Vagina (tissue), 2 donors: Measurements from ENCODE around the gene PDE1C. TPM values are rescaled to one million over a fixed set of nuclear protein-coding genes. Genes with fewer than 3 reads are reported as not detected.

Source experiments
- DNase-seq, 2 donors: peaks; one replicate each; pipeline ENCODE4 v3.0.0-alpha.2; 2017; ENCODE audit errors: extremely low spot score in 2 of 2
- H3K27ac ChIP-seq: fragments of 200-600 bp; sonication (generic); one replicate; pipeline ENCODE4 v1.5.1; 2019
- H3K27me3 ChIP-seq: fragments of 200-600 bp; sonication (generic); one replicate; pipeline ENCODE4 v1.5.1; 2019
- H3K36me3 ChIP-seq, 2 donors: fragments of 200-600 bp; sonication (generic); one replicate each; pipeline ENCODE4 v1.5.1; 2017 to 2019
- H3K4me1 ChIP-seq: fragments of 200-600 bp; sonication (generic); one replicate; pipeline ENCODE4 v1.5.1; 2019
- H3K4me3 ChIP-seq, 2 donors: fragments of 200-600 bp; sonication (generic); 1 replicate in 1 of 2; 2 replicates in 1 of 2; pipeline ENCODE4 v1.5.1; 2016 to 2019
- H3K9me3 ChIP-seq: fragments of 200-600 bp; sonication (generic); one replicate; pipeline ENCODE4 v1.5.1; 2019
- CTCF ChIP-seq, 3 experiments: fragments of 450-650 bp in 2 of 3; fragments of 200-600 bp in 1 of 3; sonication (generic) in 1 of 3; IDR thresholded peaks; one replicate each; pipeline ENCODE4 v1.5.1; 2017 to 2019; ENCODE audit warnings: antibody characterized with exemption in 3 of 3, mild to moderate bottlenecking in 2 of 3, moderate library complexity in 2 of 3
- POLR2A ChIP-seq, 2 donors: fragments of 450-650 bp; IDR thresholded peaks; one replicate each; pipeline ENCODE4 v1.6.1; 2017; ENCODE audit warnings: antibody characterized with exemption in 2 of 2, mild to moderate bottlenecking in 2 of 2, moderate library complexity in 2 of 2
- POLR2AphosphoS5 ChIP-seq, 2 donors: sonication (generic); formaldehyde crosslinking; IDR thresholded peaks; one replicate each; pipeline ENCODE4 v1.9.0; 2017; ENCODE audit warnings: antibody characterized with exemption in 2 of 2, mild to moderate bottlenecking in 2 of 2, low read depth in 1 of 2; ENCODE audit not compliant: insufficient read depth in 1 of 2
- intact Hi-C: fragments of 100-400 bp; cut with DNase I; formaldehyde crosslinking; loops from one replicate; pipeline ENCODE4 v1.15.1; 2023
- total RNA-seq: library from RNA; depleted of rRNA; stranded (reverse); fragments of >200 nt; gene quantifications from one replicate; pipeline ENCODE4 v1.2.3, GENCODE V29; 2016

The PDE1C gene
- total RNA-seq, 1 donor from 2014 or later: 19.2 TPM

- TF ChIP-seq CTCF (IDR thresholded peaks at IDR 0.05) (no peak), POLR2AphosphoS5 (IDR thresholded peaks at IDR 0.05; ENCODE audit: insufficient read depth in 1 of 2, low read depth in 1 of 2) (no peak), POLR2A (IDR thresholded peaks at IDR 0.05) (no peak)
- peak in 1 of 2 donors; percentile 54 for DNase-seq
- H3K36me3 ChIP-seq: no peaks in the 10 kb centered on the region
- H3K4me3 ChIP-seq: no peak overlapping the region
- H3K9me3 ChIP-seq: no peaks in the 10 kb centered on the region
- no peaks in the 10 kb centered on the region for H3K4me1 ChIP-seq
- H3K27me3 ChIP-seq: no peaks in the 10 kb centered on the region
- intact Hi-C loops: no loop called here
- no peak overlapping the region for H3K27ac ChIP-seq
Observed at GRCh38 chr7:32062150-32062549, 8.1 kb downstream of the PDE1C start.

GRCh38 chr7:32061346-32061745, 8.9 kb downstream of the PDE1C start:
- DNase-seq: peak in 1 of 2 donors; percentile 64
- Histone ChIP-seq H3K36me3 (no peaks in the 10 kb centered on the region), H3K27ac (no peak overlapping the region), H3K9me3 (no peaks in the 10 kb centered on the region), H3K4me1 (no peaks in the 10 kb centered on the region), H3K4me3 (no peak overlapping the region), H3K27me3 (no peaks in the 10 kb centered on the region)
- intact Hi-C loops: no loop called here
- TF ChIP-seq POLR2A (IDR thresholded peaks at IDR 0.05): no peak
- no peak for TF ChIP-seq CTCF (IDR thresholded peaks at IDR 0.05)
- no peak for TF ChIP-seq POLR2AphosphoS5 (IDR thresholded peaks at IDR 0.05; ENCODE audit: insufficient read depth in 1 of 2, low read depth in 1 of 2)

- intact Hi-C loops: no loop called here
- no peak for TF ChIP-seq POLR2AphosphoS5 (IDR thresholded peaks at IDR 0.05; ENCODE audit: insufficient read depth in 1 of 2, low read depth in 1 of 2)
- no peak for TF ChIP-seq CTCF (IDR thresholded peaks at IDR 0.05)
- no peak for TF ChIP-seq POLR2A (IDR thresholded peaks at IDR 0.05)
- H3K27ac ChIP-seq: no peak overlapping the region
Observed at GRCh38 chr7:32059289-32060011, 10.8 kb downstream of the PDE1C start.

GRCh38 chr7:32058002-32058401, 12.2 kb downstream of the PDE1C start:
- DNase-seq: peak in 1 of 2 donors; percentile 29
- no peak overlapping the region for H3K4me3 ChIP-seq
- H3K36me3 ChIP-seq: no peaks in the 10 kb centered on the region
- intact Hi-C loops: no loop called here
- no peaks in the 10 kb centered on the region for H3K9me3 ChIP-seq
- no peak overlapping the region for H3K27ac ChIP-seq
- H3K4me1 ChIP-seq: no peaks in the 10 kb centered on the region
- TF ChIP-seq POLR2AphosphoS5 (IDR thresholded peaks at IDR 0.05; ENCODE audit: insufficient read depth in 1 of 2, low read depth in 1 of 2): no peak
- TF ChIP-seq POLR2A (IDR thresholded peaks at IDR 0.05): no peak
- no peak for TF ChIP-seq CTCF (IDR thresholded peaks at IDR 0.05)
- H3K27me3 ChIP-seq: no peaks in the 10 kb centered on the region

More at GRCh38 chr7:32059289-32060011, 10.8 kb downstream of the PDE1C start:
- Histone ChIP-seq H3K36me3 (no peaks in the 10 kb centered on the region), H3K4me1 (no peaks in the 10 kb centered on the region), H3K27me3 (no peaks in the 10 kb centered on the region), H3K4me3 (peak overlapping the region in 1 of 2 donors; percentile 18), H3K9me3 (no peaks in the 10 kb centered on the region)
- DNase-seq: peak in 1 of 2 donors; percentile 70

- Histone ChIP-seq H3K4me3 (no peak overlapping the region), H3K27ac (no peak overlapping the region), H3K9me3 (no peaks in the 10 kb centered on the region), H3K27me3 (no peaks in the 10 kb centered on the region), H3K36me3 (no peaks in the 10 kb centered on the region), H3K4me1 (no peaks in the 10 kb centered on the region)
- intact Hi-C loops: no loop called here
- no peak for TF ChIP-seq POLR2AphosphoS5 (IDR thresholded peaks at IDR 0.05; ENCODE audit: insufficient read depth in 1 of 2, low read depth in 1 of 2)
- TF ChIP-seq POLR2A (IDR thresholded peaks at IDR 0.05): no peak
- TF ChIP-seq CTCF (IDR thresholded peaks at IDR 0.05): no peak
- no peak for DNase-seq
Observed at GRCh38 chr7:32056767-32057166, 13.4 kb downstream of the PDE1C start.
